ENCODE measurements around the gene SLC16A6. TPM values are rescaled to one million over a fixed set of nuclear protein-coding genes. Genes with fewer than 3 reads are reported as not detected.
"Not testable (repeated sequence)": the region's sequence is repeated elsewhere in the genome, so short reads cannot be mapped to it uniquely, and the experiment has no call there.

The SLC16A6 gene
- total RNA-seq, 2 donors from 2014 or later = 0.22 to 0.43 TPM

- peak overlapping the region; percentile 56 to 62 for H3K27ac ChIP-seq
Observed at GRCh38 chr17:68228817-68229570, 61.9 kb downstream of the SLC16A6 start.

DNA sequence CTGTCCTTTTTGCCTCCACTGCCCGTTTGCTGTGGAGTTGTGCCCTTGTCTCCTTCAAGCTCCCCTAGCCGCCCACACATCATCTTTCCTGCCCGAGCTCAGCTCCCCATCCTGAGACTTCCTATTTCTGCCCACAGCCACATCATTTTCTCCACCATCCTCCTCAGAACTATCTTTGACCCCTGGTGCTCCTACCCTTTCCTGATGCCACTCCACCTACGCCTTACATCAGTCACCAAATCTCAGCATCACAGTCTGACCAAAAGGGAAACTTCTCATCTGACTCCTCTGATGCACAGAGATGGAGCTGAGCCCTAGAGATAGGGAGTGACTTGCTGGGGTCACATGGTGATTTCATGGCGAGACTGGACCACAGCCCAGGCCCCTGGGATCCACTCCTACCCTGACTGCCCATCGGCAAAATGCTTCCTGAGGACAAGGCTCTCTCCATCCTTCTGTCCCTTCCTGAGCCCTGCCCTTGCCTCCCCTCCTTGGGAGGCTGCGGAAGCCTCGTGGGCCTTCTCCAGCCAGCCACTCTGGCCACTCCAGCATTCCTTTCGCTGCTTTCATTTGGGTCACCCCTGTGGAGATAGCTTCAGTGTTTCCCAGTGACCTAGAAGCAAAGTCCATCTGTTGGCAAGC, 62.8 kb downstream of the SLC16A6 start:
- not testable (repeated sequence) for H3K27me3 ChIP-seq; H3K4me3 ChIP-seq; H3K9me3 ChIP-seq; H3K36me3 ChIP-seq; DNase-seq (ENCODE audit: low spot score)
- Histone ChIP-seq H3K4me1 (peaks cover 0 to 21% of the 10 kb centered on the region in 2 donors), H3K27ac (peak overlapping the region; percentile 56 to 62)

More at GRCh38 chr17:68228817-68229570, 61.9 kb downstream of the SLC16A6 start:
- no peaks in the 10 kb centered on the region for H3K9me3 ChIP-seq
- TF ChIP-seq, protein P1, sequence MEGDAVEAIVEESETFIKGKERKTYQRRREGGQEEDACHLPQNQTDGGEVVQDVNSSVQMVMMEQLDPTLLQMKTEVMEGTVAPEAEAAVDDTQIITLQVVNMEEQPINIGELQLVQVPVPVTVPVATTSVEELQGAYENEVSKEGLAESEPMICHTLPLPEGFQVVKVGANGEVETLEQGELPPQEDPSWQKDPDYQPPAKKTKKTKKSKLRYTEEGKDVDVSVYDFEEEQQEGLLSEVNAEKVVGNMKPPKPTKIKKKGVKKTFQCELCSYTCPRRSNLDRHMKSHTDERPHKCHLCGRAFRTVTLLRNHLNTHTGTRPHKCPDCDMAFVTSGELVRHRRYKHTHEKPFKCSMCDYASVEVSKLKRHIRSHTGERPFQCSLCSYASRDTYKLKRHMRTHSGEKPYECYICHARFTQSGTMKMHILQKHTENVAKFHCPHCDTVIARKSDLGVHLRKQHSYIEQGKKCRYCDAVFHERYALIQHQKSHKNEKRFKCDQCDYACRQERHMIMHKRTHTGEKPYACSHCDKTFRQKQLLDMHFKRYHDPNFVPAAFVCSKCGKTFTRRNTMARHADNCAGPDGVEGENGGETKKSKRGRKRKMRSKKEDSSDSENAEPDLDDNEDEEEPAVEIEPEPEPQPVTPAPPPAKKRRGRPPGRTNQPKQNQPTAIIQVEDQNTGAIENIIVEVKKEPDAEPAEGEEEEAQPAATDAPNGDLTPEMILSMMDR (IDR thresholded peaks at IDR 0.05) = no peak
- H3K4me1 ChIP-seq = peaks cover 0 to 25% of the 10 kb centered on the region in 2 donors
- H3K36me3 ChIP-seq = no peaks in the 10 kb centered on the region
- DNase-seq (ENCODE audit: low spot score) = no peak
- H3K4me3 ChIP-seq = no peak overlapping the region
- H3K27me3 ChIP-seq = no peaks in the 10 kb centered on the region

- H3K27me3 ChIP-seq = not testable (repeated sequence)
Observed at GRCh38 chr17:68225055-68225454, 65.9 kb downstream of the SLC16A6 start.

DNA sequence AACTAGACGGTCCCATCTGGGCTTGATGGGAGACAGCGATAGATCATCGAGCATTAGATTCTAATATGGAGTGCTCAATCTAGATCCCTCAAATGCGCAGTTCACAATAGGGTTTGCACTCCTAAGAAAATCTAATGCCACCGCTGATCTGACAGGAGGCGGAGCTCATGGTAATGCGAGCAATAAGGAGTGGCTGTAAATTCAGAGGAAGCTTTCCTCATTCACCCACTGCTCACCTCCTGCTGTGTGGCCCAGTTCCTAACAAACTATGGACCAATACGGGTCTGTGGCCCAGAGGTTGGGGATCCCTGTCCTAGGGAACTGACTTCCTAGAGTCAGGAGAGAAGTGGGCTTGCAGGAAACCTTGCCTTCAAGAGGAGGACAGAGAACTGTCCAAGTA, 68.3 kb downstream of the SLC16A6 start:
- DNase-seq (ENCODE audit: low spot score) = no peak
- Histone ChIP-seq H3K4me1 (no peaks in the 10 kb centered on the region), H3K27ac (no peak overlapping the region), H3K36me3 (no peaks in the 10 kb centered on the region), H3K4me3 (no peak overlapping the region), H3K9me3 (no peaks in the 10 kb centered on the region), H3K27me3 (no peaks in the 10 kb centered on the region)
- TF ChIP-seq, protein P1 (IDR thresholded peaks at IDR 0.05) = no peak

More at GRCh38 chr17:68225055-68225454, 65.9 kb downstream of the SLC16A6 start:
- H3K4me3 ChIP-seq; H3K27ac ChIP-seq; DNase-seq (ENCODE audit: low spot score); H3K9me3 ChIP-seq; H3K36me3 ChIP-seq: not testable (repeated sequence)
- peaks cover 0 to 18% of the 10 kb centered on the region in 2 donors for H3K4me1 ChIP-seq

GRCh38 chr17:68221786-68222185, 69.1 kb downstream of the SLC16A6 start:
- no peak overlapping the region for H3K4me3 ChIP-seq
- no peaks in the 10 kb centered on the region for H3K36me3 ChIP-seq
- no peaks in the 10 kb centered on the region for H3K27me3 ChIP-seq
- H3K27ac ChIP-seq = no peak overlapping the region
- H3K4me1 ChIP-seq = no peaks in the 10 kb centered on the region
- TF ChIP-seq, protein P1 (IDR thresholded peaks at IDR 0.05) = no peak
- no peaks in the 10 kb centered on the region for H3K9me3 ChIP-seq
- DNase-seq (ENCODE audit: low spot score) = no peak

GRCh38 chr17:68220786-68221185, 70.1 kb downstream of the SLC16A6 start:
- H3K27ac ChIP-seq; DNase-seq (ENCODE audit: low spot score); H3K36me3 ChIP-seq; H3K4me3 ChIP-seq; H3K27me3 ChIP-seq; H3K4me1 ChIP-seq; H3K9me3 ChIP-seq: not testable (repeated sequence)

GRCh38 chr17:68220186-68220585, 70.7 kb downstream of the SLC16A6 start:
- H3K4me3 ChIP-seq; DNase-seq (ENCODE audit: low spot score); H3K36me3 ChIP-seq; H3K4me1 ChIP-seq; H3K9me3 ChIP-seq; H3K27me3 ChIP-seq; H3K27ac ChIP-seq: not testable (repeated sequence)

GRCh38 chr17:68219429-68219828, 71.5 kb downstream of the SLC16A6 start:
- DNase-seq (ENCODE audit: low spot score); H3K4me1 ChIP-seq; H3K27me3 ChIP-seq; H3K36me3 ChIP-seq; H3K27ac ChIP-seq; H3K4me3 ChIP-seq; H3K9me3 ChIP-seq: not testable (repeated sequence)

Other genes with a start within 250 kb of the SLC16A6 start
- 10 to 100 TPM; 57.3 to 62.8 TPM for gene AMZ2, start 43.1 kb downstream of the SLC16A6 start, total RNA-seq
- gene ARSG, start 368 bp upstream of the SLC16A6 start, total RNA-seq = 1 to 10 TPM; 3.1 to 3.6 TPM
- gene WIPI1, start 166.4 kb upstream of the SLC16A6 start, total RNA-seq = 10 to 100 TPM; 50.3 to 76.2 TPM
- gene PRKAR1A, start 221.3 kb upstream of the SLC16A6 start, total RNA-seq = 100 to 1,000 TPM; 534 to 672 TPM

Measured in right atrium auricular region (tissue), 2 donors.